Measurements from ENCODE around the gene SLC25A1.

DNA sequence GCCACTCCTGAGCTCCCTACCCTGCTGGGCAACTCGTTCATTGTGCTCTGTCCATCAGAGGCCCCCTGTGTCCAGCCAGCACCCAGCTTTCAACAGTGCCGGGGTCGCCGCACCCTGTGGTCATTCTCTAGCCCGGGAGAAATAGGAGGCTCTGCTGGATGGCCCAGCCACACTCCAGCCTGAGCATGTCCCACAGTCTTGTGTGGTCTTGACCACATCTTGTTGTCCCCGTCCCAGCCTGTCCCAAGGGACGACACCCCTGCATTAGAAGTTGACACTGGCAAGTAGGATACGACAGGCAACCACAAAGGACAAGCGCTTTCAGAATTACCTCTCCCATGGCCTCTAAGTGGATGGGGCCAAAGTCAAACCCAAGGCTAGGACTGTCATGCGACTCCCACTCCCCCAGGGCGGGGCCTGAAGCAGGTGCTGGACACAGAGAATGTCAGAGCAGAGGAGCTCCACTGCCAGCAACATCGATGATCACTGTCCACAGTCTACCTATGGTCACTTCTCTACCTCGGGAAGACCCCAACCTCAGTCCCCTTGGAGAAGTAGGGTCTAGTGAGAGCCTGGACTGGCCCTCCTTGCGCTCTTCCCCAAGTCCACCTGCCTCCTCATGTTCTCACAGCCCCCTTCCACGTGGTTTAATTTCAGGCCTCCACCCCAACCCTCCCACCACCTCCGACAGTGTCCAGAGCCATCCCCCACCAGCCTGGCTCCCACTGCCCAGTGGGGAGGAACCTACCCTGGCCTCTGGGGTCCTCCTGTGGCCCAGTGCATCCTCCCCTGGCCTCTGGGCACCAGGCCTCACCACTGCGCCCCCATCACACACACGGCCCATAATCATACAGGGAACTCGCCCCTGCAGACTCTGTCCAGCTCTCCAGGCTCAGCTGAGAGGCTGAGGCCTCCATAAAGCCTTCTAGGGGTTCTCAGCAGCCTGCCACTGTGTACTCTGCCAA is 51.9 kb downstream of the SLC25A1 start:
- TF ChIP-seq, protein P1, sequence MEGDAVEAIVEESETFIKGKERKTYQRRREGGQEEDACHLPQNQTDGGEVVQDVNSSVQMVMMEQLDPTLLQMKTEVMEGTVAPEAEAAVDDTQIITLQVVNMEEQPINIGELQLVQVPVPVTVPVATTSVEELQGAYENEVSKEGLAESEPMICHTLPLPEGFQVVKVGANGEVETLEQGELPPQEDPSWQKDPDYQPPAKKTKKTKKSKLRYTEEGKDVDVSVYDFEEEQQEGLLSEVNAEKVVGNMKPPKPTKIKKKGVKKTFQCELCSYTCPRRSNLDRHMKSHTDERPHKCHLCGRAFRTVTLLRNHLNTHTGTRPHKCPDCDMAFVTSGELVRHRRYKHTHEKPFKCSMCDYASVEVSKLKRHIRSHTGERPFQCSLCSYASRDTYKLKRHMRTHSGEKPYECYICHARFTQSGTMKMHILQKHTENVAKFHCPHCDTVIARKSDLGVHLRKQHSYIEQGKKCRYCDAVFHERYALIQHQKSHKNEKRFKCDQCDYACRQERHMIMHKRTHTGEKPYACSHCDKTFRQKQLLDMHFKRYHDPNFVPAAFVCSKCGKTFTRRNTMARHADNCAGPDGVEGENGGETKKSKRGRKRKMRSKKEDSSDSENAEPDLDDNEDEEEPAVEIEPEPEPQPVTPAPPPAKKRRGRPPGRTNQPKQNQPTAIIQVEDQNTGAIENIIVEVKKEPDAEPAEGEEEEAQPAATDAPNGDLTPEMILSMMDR (IDR thresholded peaks at IDR 0.05): no peak
- TF ChIP-seq, protein P2, sequence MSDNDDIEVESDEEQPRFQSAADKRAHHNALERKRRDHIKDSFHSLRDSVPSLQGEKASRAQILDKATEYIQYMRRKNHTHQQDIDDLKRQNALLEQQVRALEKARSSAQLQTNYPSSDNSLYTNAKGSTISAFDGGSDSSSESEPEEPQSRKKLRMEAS (CRISPR knock-in tag; IDR thresholded peaks at IDR 0.05): no peak
- TF ChIP-seq, protein P3, sequence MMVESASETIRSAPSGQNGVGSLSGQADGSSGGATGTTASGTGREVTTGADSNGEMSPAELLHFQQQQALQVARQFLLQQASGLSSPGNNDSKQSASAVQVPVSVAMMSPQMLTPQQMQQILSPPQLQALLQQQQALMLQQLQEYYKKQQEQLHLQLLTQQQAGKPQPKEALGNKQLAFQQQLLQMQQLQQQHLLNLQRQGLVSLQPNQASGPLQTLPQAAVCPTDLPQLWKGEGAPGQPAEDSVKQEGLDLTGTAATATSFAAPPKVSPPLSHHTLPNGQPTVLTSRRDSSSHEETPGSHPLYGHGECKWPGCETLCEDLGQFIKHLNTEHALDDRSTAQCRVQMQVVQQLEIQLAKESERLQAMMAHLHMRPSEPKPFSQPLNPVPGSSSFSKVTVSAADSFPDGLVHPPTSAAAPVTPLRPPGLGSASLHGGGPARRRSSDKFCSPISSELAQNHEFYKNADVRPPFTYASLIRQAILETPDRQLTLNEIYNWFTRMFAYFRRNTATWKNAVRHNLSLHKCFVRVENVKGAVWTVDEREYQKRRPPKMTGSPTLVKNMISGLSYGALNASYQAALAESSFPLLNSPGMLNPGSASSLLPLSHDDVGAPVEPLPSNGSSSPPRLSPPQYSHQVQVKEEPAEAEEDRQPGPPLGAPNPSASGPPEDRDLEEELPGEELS (CRISPR knock-in tag; IDR thresholded peaks at IDR 0.05): no peak
- no peak for TF ChIP-seq TEAD4 (CRISPR knock-in tag; IDR thresholded peaks at IDR 0.05)
- TF ChIP-seq NR2C2 (CRISPR knock-in tag; IDR thresholded peaks at IDR 0.05): no peak
- TF ChIP-seq FOXJ3 (CRISPR knock-in tag; IDR thresholded peaks at IDR 0.05; ENCODE audit: borderline replicate concordance): no peak
- TF ChIP-seq, protein P4, sequence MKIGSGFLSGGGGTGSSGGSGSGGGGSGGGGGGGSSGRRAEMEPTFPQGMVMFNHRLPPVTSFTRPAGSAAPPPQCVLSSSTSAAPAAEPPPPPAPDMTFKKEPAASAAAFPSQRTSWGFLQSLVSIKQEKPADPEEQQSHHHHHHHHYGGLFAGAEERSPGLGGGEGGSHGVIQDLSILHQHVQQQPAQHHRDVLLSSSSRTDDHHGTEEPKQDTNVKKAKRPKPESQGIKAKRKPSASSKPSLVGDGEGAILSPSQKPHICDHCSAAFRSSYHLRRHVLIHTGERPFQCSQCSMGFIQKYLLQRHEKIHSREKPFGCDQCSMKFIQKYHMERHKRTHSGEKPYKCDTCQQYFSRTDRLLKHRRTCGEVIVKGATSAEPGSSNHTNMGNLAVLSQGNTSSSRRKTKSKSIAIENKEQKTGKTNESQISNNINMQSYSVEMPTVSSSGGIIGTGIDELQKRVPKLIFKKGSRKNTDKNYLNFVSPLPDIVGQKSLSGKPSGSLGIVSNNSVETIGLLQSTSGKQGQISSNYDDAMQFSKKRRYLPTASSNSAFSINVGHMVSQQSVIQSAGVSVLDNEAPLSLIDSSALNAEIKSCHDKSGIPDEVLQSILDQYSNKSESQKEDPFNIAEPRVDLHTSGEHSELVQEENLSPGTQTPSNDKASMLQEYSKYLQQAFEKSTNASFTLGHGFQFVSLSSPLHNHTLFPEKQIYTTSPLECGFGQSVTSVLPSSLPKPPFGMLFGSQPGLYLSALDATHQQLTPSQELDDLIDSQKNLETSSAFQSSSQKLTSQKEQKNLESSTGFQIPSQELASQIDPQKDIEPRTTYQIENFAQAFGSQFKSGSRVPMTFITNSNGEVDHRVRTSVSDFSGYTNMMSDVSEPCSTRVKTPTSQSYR (CRISPR knock-in tag; IDR thresholded peaks at IDR 0.05): no peak
- no peak for TF ChIP-seq ESRRA (CRISPR knock-in tag; IDR thresholded peaks at IDR 0.05; ENCODE audit: borderline replicate concordance)
- no peak for TF ChIP-seq SP1 (CRISPR knock-in tag; conservative IDR thresholded peaks at IDR 0.05)
- TF ChIP-seq, protein P5, sequence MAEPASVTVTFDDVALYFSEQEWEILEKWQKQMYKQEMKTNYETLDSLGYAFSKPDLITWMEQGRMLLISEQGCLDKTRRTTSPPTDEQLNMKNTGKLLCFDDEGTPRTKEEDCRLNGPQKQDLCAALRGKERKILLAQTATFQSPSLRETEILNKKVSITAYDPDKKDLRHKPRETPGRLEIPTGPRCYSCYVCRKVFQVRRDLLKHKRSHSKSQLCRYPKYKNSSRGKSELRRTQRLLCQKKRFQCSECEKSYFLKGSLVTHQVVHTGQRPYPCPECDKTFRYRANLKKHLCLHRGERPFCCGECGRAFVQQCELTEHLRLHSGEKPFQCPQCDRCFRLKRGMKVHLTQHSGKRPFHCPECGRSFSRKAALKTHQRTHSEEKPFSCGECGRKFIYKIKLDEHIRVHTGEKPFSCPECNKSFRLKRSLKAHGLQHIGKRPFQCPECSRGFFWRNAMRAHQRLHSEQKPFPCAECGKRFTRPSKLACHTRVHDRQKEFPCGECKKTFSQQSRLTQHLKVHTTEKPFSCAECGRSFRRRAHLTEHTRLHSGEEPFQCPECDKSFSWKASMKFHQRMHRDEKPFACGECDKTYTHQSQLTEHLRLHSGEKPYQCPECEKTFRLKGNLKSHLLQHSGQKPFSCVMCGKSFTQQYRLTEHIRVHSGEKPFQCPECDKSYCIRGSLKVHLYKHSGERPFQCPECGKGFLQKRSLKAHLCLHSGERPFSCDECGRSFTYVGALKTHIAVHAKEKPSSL (CRISPR knock-in tag; conservative IDR thresholded peaks at IDR 0.05): no peak
- TF ChIP-seq, protein P6, sequence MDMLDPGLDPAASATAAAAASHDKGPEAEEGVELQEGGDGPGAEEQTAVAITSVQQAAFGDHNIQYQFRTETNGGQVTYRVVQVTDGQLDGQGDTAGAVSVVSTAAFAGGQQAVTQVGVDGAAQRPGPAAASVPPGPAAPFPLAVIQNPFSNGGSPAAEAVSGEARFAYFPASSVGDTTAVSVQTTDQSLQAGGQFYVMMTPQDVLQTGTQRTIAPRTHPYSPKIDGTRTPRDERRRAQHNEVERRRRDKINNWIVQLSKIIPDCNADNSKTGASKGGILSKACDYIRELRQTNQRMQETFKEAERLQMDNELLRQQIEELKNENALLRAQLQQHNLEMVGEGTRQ (CRISPR knock-in tag; IDR thresholded peaks at IDR 0.05): no peak
- TF ChIP-seq JAZF1 (CRISPR knock-in tag; IDR thresholded peaks at IDR 0.05): no peak
- TF ChIP-seq FOXK1 (CRISPR knock-in tag; IDR thresholded peaks at IDR 0.05): no peak
